Activated CD8-positive, alpha-beta memory T cell treated with anti-CD3 and anti-CD28 coated beads, Interleukin-2, amount 10 ng/mL, durations not matched to agents 7 days and 5 days (primary cell): ENCODE measurements around the gene HEYL. TPM values are rescaled to one million over a fixed set of nuclear protein-coding genes. Genes with fewer than 3 reads are reported as not detected.

Experiments used
- ATAC-seq: fragments of 150-1000 bp; cut with Tn5 transposase; one replicate; pipeline ENCODE4 v1.10.0; 2021; ENCODE audit warnings: moderate library complexity
- CTCF ChIA-PET: fragments of 350-600 bp; sonication (Branson Sonifier 250); formaldehyde crosslinking; loops from one replicate; lab custom pipeline; 2021; ENCODE audit warnings: antibody characterized with exemption; lab: Charles Lee
- DNase-seq: peaks from one replicate; pipeline ENCODE4 v3.0.0-alpha.2; 2020
- H3K27ac Mint-ChIP-seq: one replicate; pipeline ENCODE4 v1.8.0; 2021; ENCODE audit warnings: mild to moderate bottlenecking, mixed read lengths
- H3K27me3 Mint-ChIP-seq: one replicate; pipeline ENCODE4 v1.8.0; 2021; ENCODE audit warnings: mixed read lengths
- H3K36me3 Mint-ChIP-seq: one replicate; pipeline ENCODE4 v1.8.0; 2021; ENCODE audit warnings: mild to moderate bottlenecking, mixed read lengths
- H3K4me1 Mint-ChIP-seq: one replicate; pipeline ENCODE4 v1.8.0; 2021; ENCODE audit warnings: mixed read lengths
- H3K4me3 Mint-ChIP-seq: one replicate; pipeline ENCODE4 v1.8.0; 2021; ENCODE audit warnings: mild to moderate bottlenecking, moderate library complexity, mixed read lengths
- H3K9me3 Mint-ChIP-seq: one replicate; pipeline ENCODE4 v1.8.0; 2022; ENCODE audit warnings: low read depth, mixed read lengths
- total RNA-seq, 2 experiments: library from RNA; stranded (reverse); gene quantifications; one replicate each; pipeline ENCODE4 v1.2.3, GENCODE V29; 2021

HEYL gene
- total RNA-seq, 2 experiments from 2014 or later = not detected

GRCh38 chr1:39676948-39677548, 37.6 kb upstream of the HEYL start:
- Mint-ChIP-seq H3K9me3 (no peaks in the 10 kb centered on the region), H3K27me3 (peaks cover 23% of the 10 kb centered on the region), H3K27ac (no peak overlapping the region), H3K36me3 (no peaks in the 10 kb centered on the region), H3K4me3 (no peak overlapping the region), H3K4me1 (peaks cover 4% of the 10 kb centered on the region)
- ATAC-seq (no peak), DNase-seq (no peak)
- CTCF ChIA-PET = interaction anchor here (1.0 to 14.3 kb wide), 3 partner anchors 21 to 43 kb away, joined by 3 to 196 read pairs (median 3); no protein-coding TSS in a partner anchor

GRCh38 chr1:39675220-39675619, 35.8 kb upstream of the HEYL start:
- no peaks in the 10 kb centered on the region for H3K4me1 Mint-ChIP-seq
- ATAC-seq (no peak), DNase-seq (no peak)
- H3K36me3 Mint-ChIP-seq = no peaks in the 10 kb centered on the region
- H3K4me3 Mint-ChIP-seq = no peak overlapping the region
- H3K27me3 Mint-ChIP-seq = peaks cover 29% of the 10 kb centered on the region
- H3K27ac Mint-ChIP-seq = no peak overlapping the region
- no peaks in the 10 kb centered on the region for H3K9me3 Mint-ChIP-seq
- CTCF ChIA-PET = interaction anchor here (0.7 to 14.3 kb wide), 4 partner anchors 16 to 69 kb away, joined by 3 to 196 read pairs (median 4); partner anchors contain the start of gene HPCAL4

- no peaks in the 10 kb centered on the region for H3K9me3 Mint-ChIP-seq
- H3K36me3 Mint-ChIP-seq = no peaks in the 10 kb centered on the region
- no peak overlapping the region for H3K4me3 Mint-ChIP-seq
- no peak overlapping the region for H3K27ac Mint-ChIP-seq
- DNase-seq = no peak
- ATAC-seq = no peak
- CTCF ChIA-PET = interaction anchor here (1.1 to 14.3 kb wide), 13 partner anchors 8 to 127 kb away, joined by 3 to 196 read pairs (median 9); no protein-coding TSS in a partner anchor
- H3K27me3 Mint-ChIP-seq = peaks cover 39% of the 10 kb centered on the region
- H3K4me1 Mint-ChIP-seq = peaks cover 4% of the 10 kb centered on the region
These were observed 33.8 kb upstream of the HEYL start for GRCh38 chr1:39673215-39673614.

GRCh38 chr1:39672551-39672947, 33.1 kb upstream of the HEYL start:
- Mint-ChIP-seq H3K4me3 (no peak overlapping the region), H3K4me1 (peaks cover 10% of the 10 kb centered on the region), H3K27ac (no peak overlapping the region), H3K27me3 (peaks cover 39% of the 10 kb centered on the region), H3K9me3 (no peaks in the 10 kb centered on the region), H3K36me3 (no peaks in the 10 kb centered on the region)
- CTCF ChIA-PET = interaction anchor here (0.9 to 14.3 kb wide), 19 partner anchors 9 to 644 kb away, joined by 3 to 196 read pairs (median 3); partner anchors contain the start of genes HPCAL4 and PPIE
- peak; percentile 30 for ATAC-seq
- DNase-seq = peak; percentile 53

GRCh38 chr1:39671793-39672550, 32.5 kb upstream of the HEYL start, which contains the start of gene NT5C1A:
NT5C1A (minus strand) TSS chr1:39672107; CDS start chr1:39672038, 69 bp downstream.
- Mint-ChIP-seq H3K4me1 (peaks cover 16% of the 10 kb centered on the region), H3K9me3 (no peaks in the 10 kb centered on the region), H3K4me3 (peak within 1 kb of the TSS; percentile 2), H3K27me3 (peaks cover 39% of the 10 kb centered on the region), H3K36me3 (no peaks in the 10 kb centered on the region), H3K27ac (no peak within 1 kb of the TSS)
- peak; percentile 62 for ATAC-seq
- no peak for DNase-seq
- CTCF ChIA-PET = interaction anchor here (0.9 to 14.3 kb wide), 18 partner anchors 10 to 644 kb away, joined by 3 to 196 read pairs (median 6); partner anchors contain the start of genes HPCAL4 and PPIE

GRCh38 chr1:39671433-39671792, 32.0 kb upstream of the HEYL start:
- Mint-ChIP-seq H3K4me3 (no peak overlapping the region), H3K4me1 (peaks cover 22% of the 10 kb centered on the region), H3K36me3 (no peaks in the 10 kb centered on the region), H3K9me3 (no peaks in the 10 kb centered on the region), H3K27ac (no peak overlapping the region), H3K27me3 (peaks cover 39% of the 10 kb centered on the region)
- ATAC-seq (no peak), DNase-seq (no peak)
- CTCF ChIA-PET = interaction anchor here (0.9 to 14.3 kb wide), 12 partner anchors 10 to 645 kb away, joined by 3 to 196 read pairs (median 8); no protein-coding TSS in a partner anchor

- CTCF ChIA-PET = interaction anchor here (0.7 to 14.3 kb wide), 9 partner anchors 10 to 206 kb away, joined by 3 to 196 read pairs (median 9); no protein-coding TSS in a partner anchor
- no peak for DNase-seq
- peaks cover 27% of the 10 kb centered on the region for H3K4me1 Mint-ChIP-seq
- no peaks in the 10 kb centered on the region for H3K9me3 Mint-ChIP-seq
- no peaks in the 10 kb centered on the region for H3K36me3 Mint-ChIP-seq
- no peak overlapping the region for H3K27ac Mint-ChIP-seq
- no peak overlapping the region for H3K4me3 Mint-ChIP-seq
- H3K27me3 Mint-ChIP-seq = peaks cover 39% of the 10 kb centered on the region
- no peak for ATAC-seq
These were observed 31.2 kb upstream of the HEYL start for GRCh38 chr1:39670689-39671088.

GRCh38 chr1:39668894-39669293, 29.5 kb upstream of the HEYL start:
- CTCF ChIA-PET = interaction anchor here (0.8 to 14.3 kb wide), 3 partner anchors 13 to 131 kb away, joined by 3 to 196 read pairs (median 5); no protein-coding TSS in a partner anchor
- Mint-ChIP-seq H3K4me1 (peaks cover 27% of the 10 kb centered on the region), H3K27me3 (peaks cover 35% of the 10 kb centered on the region), H3K27ac (no peak overlapping the region), H3K36me3 (no peaks in the 10 kb centered on the region), H3K9me3 (no peaks in the 10 kb centered on the region), H3K4me3 (no peak overlapping the region)
- DNase-seq = no peak
- no peak for ATAC-seq

- CTCF ChIA-PET = interaction anchor here (1.0 to 14.3 kb wide), 3 partner anchors 12 to 92 kb away, joined by 3 to 196 read pairs (median 9); partner anchors contain the start of gene PABPC4
- H3K36me3 Mint-ChIP-seq = no peaks in the 10 kb centered on the region
- H3K27me3 Mint-ChIP-seq = peaks cover 31% of the 10 kb centered on the region
- DNase-seq (no peak), ATAC-seq (no peak)
- no peak overlapping the region for H3K27ac Mint-ChIP-seq
- no peaks in the 10 kb centered on the region for H3K9me3 Mint-ChIP-seq
- H3K4me3 Mint-ChIP-seq = no peak overlapping the region
- peaks cover 27% of the 10 kb centered on the region for H3K4me1 Mint-ChIP-seq
These were observed 28.7 kb upstream of the HEYL start for GRCh38 chr1:39668111-39668510.

GRCh38 chr1:39666772-39667171, 27.3 kb upstream of the HEYL start:
- peaks cover 27% of the 10 kb centered on the region for H3K4me1 Mint-ChIP-seq
- peaks cover 21% of the 10 kb centered on the region for H3K27me3 Mint-ChIP-seq
- H3K4me3 Mint-ChIP-seq = no peak overlapping the region
- H3K27ac Mint-ChIP-seq = peak overlapping the region; percentile 31
- ATAC-seq = peak; percentile 85
- CTCF ChIA-PET = interaction anchor here (0.5 to 14.3 kb wide), 6 partner anchors 11 to 132 kb away, joined by 3 to 196 read pairs (median 3); partner anchors contain the start of gene PABPC4
- peak; percentile 73 for DNase-seq
- H3K9me3 Mint-ChIP-seq = no peaks in the 10 kb centered on the region
- no peaks in the 10 kb centered on the region for H3K36me3 Mint-ChIP-seq

- no peak for ATAC-seq
- peaks cover 27% of the 10 kb centered on the region for H3K4me1 Mint-ChIP-seq
- no peaks in the 10 kb centered on the region for H3K36me3 Mint-ChIP-seq
- H3K27me3 Mint-ChIP-seq = no peaks in the 10 kb centered on the region
- H3K27ac Mint-ChIP-seq = no peak overlapping the region
- no peak for DNase-seq
- CTCF ChIA-PET = interaction anchor here (2.5 kb wide), 1 partner anchor 10 kb away, joined by 6 read pairs; no protein-coding TSS in a partner anchor
- H3K4me3 Mint-ChIP-seq = no peak overlapping the region
- no peaks in the 10 kb centered on the region for H3K9me3 Mint-ChIP-seq
These were observed 24.1 kb upstream of the HEYL start for GRCh38 chr1:39663559-39663958.

GRCh38 chr1:39662861-39663260, 23.4 kb upstream of the HEYL start:
- no peak overlapping the region for H3K27ac Mint-ChIP-seq
- H3K27me3 Mint-ChIP-seq = no peaks in the 10 kb centered on the region
- H3K4me1 Mint-ChIP-seq = peaks cover 21% of the 10 kb centered on the region
- ATAC-seq = no peak
- CTCF ChIA-PET = interaction anchor here (0.6 to 2.5 kb wide), 3 partner anchors 9 to 1010 kb away, joined by 3 to 6 read pairs (median 3); no protein-coding TSS in a partner anchor
- no peaks in the 10 kb centered on the region for H3K9me3 Mint-ChIP-seq
- H3K36me3 Mint-ChIP-seq = no peaks in the 10 kb centered on the region
- no peak for DNase-seq
- no peak overlapping the region for H3K4me3 Mint-ChIP-seq

GRCh38 chr1:39659538-39659937, 20.1 kb upstream of the HEYL start:
- no peaks in the 10 kb centered on the region for H3K9me3 Mint-ChIP-seq
- no peaks in the 10 kb centered on the region for H3K36me3 Mint-ChIP-seq
- H3K4me3 Mint-ChIP-seq = no peak overlapping the region
- no peaks in the 10 kb centered on the region for H3K27me3 Mint-ChIP-seq
- CTCF ChIA-PET = interaction anchor here (0.5 to 12.3 kb wide), 8 partner anchors 11 to 296 kb away, joined by 3 to 264 read pairs (median 16); partner anchors contain the start of genes HEYL and NT5C1A
- H3K27ac Mint-ChIP-seq = no peak overlapping the region
- peaks cover 4% of the 10 kb centered on the region for H3K4me1 Mint-ChIP-seq
- no peak for ATAC-seq
- DNase-seq = no peak
